NCI-H1092 treated with DMSO at 0.1 percent for 48 hours (cell line): Measurements from ENCODE around the gene NPM3.

Experiments
- DNase-seq: peaks from one replicate; lab custom pipeline; 2025; lab: John Stamatoyannopoulos, UW

NPM3 gene, protein sequence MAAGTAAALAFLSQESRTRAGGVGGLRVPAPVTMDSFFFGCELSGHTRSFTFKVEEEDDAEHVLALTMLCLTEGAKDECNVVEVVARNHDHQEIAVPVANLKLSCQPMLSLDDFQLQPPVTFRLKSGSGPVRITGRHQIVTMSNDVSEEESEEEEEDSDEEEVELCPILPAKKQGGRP

DNA sequence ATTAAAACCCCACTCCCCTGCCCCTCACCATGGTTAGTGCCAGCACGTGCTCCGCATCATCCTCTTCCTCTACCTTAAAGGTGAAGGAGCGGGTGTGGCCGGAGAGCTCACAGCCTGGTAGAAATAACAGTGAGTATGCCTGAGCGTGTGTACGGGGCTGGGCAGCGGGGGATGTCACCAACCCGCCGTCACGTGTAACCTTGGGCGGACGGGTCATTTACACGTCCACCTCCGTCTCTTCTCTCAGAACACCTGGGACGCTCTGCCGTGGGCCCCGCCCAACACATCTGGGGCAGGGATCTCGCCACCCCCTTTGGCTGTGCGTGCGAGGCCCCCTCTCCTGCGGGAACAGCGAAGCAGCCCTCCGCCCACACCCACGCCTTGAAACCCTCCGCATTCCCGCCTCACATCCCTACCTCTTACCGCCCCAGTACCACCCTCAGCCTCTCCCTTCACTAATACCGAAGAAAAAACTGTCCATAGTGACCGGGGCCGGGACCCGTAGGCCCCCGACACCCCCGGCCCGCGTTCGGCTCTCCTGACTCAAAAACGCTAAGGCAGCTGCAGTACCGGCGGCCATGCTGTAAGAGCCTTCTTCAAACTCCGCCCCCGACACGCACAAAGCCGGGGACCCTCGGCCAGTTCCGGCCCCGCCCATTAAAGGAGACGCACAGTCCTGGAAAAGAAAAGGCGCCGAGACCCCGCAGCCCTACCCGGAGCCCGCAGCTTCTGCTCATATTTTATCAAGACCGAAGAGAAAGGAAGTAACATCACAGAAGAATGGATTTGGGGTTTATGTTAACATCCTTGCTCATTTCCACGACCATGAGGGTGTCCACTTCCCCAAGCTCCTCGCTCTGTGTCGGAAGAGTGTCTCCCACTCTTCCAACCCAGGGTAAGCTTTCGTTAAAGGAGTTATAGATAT lies at the start of gene NPM3:
Gene NPM3, minus strand, starts transcription at position 636 of the 925 bp plus-strand sequence. Its CDS starts 56 bp downstream, at position 580.
- peak; percentile 70 for DNase-seq

DNA sequence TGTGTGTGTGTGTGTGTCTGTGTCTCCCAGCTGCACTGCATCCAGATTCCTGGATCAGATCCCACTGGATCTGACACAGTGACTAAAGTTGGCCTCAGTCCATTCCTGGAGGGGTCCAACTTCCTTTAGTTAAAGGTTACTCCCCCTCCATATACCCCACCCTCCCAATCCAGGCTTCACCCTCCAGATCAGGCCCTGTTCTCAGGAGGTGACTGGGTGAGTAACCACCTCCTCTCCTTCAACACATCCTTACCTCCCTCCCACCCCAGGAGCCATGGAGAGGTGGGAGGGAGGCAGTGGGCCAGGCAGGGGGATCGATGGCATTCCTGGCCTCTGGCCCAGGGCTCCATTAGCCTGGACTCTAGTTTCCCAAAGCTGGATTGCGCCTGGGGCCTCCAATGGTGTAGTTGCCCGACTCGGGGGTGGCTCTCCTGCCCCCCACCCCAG lies 49.1 kb upstream of the NPM3 start:
- peak; percentile 64 for DNase-seq

DNA sequence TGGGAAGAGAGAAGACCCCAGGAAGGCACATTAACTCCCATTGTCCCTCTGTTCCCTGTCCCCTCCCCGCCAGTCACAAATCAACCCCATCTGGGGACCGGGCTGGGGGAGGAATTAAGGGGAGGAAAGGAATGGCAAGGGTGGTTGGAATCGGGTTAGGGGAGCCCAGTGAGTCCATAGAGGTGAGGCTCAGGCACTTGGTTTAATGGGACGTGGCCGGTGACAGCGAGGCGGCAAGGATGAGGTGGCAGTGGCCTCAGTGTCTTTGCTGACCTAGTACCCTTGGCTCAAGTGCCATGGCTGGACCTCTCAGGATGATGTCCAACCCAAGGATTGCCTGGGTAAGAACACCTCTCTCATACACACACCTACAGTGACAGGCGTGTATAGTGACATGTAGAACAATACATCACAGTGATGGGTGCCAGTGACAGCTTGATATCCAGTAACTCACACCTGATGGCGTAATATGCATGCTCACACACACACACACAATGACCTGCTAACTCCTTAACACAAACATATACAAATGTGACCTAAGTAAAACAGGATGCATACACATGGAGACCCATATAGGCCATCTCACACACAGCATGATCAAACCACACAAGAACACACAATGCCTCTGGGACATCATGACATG lies 48.0 kb upstream of the NPM3 start:
- no peak for DNase-seq

DNA sequence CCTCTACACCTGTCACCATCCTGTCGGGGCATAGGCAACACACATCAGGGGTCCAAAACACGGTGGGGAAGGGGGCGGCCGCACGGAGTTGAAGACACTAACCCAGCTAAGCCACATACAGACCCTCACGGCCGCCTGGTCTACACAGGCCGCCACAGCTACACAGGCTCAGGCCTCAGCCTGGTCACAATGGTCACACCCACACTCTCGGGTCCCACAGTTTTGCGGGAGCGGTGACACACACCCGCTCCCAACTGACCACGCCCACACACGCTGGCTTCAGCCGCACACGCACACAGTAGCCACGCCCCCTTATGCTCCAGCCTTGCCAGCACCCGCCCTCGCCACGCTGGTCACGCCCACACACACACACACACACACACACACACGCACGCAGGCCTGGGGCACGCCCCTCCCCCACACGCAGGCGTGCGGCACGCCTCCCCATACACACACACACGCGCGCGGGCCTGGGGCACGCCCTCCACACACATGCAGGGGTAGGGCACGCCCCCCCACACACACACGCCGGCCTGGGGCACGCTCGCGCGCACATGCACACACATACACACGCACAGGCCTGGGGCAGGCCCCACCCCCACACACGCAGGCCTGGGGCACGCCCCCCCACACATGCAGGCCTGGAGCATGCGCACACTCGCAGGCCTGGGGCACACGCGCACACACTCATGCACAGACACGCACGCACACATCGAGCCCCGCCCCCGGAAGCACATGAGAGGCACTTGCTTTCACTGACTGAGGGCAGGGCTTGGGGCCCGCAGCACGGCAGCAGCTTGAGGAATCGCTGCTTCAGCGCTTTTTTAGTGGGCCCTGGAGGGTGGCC lies 47.3 kb upstream of the NPM3 start:
- DNase-seq = peak; percentile 65

DNA sequence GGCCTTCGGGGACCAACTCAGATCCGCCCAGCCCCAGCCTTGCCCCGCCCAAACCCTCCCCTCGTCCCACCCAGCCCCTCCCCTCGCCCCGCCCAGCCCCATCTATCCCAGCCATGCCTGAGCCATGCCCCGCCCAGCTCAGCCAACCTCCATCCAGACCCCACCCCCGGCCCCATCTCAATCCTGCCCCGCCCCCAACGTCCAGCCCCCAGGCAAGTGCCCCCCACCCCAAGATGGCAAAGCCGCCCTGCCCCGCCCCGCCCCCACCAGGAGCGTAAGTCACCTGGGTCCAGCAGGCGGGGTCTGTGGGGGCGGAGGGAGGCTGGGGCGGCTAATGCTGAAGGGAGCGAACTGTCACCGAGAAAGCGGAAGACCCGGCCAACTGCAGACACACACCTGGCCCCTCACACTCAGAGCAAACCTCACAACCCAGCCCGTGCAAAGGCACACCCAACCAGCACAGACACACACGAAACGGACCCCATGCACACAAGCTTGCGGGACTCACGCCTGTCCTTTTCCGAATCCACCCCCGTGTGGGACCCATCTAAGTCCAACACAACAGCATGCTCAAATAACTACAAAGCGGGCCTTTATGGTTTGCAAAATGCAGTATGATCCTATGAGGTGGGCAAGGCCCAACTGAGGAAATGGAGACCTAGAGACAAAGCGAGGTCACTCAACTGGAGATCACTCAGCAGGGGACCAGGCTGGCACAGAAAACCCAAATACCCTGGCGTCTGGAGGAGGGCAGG lies 46.5 kb upstream of the NPM3 start:
- no peak for DNase-seq

DNA sequence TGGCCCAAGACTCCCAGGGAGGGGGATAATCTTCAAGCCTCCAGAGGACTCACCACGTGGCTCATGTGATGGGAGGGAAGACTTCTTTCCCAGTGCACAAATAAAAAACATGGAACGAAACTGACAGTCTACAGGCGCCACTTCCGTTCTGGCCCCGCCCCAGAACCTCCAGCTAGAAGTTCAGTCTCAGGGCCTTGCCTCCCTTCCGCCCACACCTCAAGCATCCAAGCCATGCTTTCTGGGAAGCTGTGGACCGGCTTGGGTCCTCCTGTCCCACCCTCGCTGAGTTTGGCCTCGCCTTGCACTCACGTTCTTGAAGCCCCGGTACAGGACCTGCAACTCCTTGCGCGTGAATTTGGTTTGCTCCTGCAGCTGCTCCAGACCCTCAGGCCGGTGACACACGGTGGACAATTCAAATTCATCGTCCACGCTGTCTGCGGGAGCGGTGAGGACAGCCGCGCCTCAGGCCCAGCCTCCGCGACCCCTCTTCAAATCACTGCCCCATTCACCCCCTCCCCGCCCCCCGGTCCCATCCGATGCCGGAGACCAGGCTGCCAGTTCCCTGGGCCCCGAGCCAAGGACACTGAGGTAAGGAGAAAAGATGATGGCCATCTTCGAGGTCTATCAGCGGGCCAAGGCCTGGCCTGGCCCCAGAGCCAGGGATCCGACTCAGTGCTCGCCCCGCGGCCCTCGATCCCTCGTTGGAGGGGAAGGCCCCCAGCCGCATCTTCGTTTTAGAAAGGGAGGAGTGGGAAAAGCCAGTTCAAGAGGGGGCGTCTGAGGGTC lies 45.7 kb upstream of the NPM3 start:
- DNase-seq = no peak

DNA sequence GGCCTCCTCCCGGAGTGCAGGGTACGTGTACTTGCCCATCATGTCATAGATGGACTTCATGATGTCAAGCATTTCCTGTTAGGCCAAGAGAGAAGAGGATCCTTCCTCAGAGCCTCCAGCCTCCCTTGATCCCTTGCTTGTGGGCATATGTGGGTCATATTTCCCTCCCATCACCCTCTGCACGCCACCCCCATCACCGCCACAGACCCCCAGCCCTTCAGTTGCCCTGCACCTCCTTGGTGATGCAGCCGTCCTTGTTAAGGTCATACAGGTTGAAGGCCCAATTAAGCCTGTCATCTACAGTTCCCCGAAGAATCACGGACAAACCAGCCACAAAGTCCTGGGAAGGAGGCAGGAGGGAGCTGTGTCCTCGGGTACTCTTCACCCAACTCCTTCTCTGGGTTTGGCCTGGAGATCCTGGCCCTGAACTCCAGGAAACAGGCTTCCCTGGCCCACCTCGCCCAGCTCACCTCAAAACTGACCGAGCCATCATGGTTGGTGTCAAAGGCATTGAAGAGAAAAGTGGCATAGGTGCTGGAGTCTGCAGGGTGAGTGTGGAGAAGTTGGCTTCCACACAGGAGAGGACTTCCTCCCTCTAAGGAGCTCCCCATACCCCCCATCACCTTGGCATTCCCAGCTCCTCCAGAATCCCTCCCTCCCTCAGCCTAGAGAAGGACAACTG lies 44.8 kb upstream of the NPM3 start:
- no peak for DNase-seq

DNA sequence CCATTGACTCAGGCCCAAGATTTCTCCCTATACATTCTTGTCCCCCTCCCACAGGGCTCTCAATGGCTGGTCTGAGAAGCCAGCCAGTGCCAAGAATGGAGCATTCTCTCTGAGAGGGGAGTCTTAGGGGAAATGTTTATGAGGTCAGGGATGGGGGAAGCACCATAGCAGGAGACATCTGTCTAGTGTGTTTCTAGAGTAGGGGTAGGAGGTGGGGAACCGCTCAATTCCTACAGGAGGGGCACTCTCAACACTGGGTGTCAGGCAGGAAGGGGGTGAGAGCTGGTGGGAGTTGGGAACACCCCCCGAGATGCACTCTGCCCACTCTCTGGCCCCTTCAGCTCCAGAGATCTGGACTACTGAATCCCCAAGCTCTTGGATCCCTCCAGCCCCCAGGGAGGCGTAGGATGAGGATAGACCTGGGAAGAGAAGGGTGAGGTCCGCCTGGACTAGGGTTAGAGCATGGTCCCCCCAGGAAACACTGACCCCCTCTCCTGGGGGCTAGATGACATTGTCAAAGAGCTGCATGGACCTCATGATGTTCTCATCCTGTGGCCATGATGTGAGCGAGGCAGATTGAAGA lies 43.7 kb upstream of the NPM3 start:
- no peak for DNase-seq

DNA sequence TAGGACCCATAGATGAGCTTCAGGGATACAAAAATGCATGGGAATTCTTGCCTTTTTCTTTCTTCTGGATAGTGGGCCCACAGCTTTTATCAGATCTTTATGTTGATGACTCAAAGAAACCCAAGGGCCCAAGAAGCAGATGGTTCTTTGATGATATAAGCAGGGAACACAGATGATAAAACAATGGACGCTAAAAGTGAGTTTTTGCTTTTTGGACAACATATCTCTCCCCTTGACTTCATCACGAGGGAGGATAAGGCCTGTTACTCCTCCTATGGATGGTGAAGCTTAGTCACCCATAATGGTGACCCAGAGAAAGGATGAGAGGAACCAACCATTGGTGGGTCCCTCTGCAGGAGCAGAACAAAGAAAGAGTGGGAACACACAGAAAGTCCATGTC lies 41.5 kb upstream of the NPM3 start:
- no peak for DNase-seq

DNA sequence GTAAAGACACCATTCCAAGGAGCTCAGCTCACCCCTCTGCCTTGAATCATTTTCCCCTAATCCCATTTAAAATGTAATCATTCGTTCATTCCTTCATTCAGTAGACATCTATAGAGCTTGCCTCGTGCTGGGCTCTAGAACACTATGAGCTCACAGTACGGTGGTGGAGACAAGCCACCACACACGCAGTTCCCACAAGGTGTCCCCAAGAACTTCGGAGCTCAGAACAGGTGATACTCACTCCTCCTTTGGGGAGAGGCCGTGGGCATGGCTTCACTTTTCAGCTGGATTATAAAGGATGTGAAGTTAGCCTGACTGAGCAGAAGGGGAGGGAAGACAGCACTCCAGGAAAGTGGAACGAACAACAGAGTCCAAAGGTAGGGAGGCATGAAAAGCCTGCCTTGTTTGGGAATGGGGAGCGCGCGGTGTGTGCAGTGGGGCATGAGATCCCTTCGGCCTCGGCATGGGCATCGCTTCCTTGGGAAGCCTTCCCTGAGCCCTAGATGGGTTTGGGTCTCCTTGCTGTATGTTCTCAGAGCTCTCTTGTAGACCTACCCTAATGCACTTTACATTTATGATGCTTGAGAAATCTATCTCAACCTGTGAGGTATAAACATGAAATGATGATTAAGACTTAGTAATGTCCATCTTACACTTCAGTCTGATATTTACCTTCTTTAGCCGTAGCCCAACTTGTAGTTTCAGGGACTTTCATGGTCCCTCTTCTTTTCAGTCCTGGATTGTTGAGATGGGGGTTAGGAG lies 35.8 kb upstream of the NPM3 start:
- peak; percentile 40 for DNase-seq

DNA sequence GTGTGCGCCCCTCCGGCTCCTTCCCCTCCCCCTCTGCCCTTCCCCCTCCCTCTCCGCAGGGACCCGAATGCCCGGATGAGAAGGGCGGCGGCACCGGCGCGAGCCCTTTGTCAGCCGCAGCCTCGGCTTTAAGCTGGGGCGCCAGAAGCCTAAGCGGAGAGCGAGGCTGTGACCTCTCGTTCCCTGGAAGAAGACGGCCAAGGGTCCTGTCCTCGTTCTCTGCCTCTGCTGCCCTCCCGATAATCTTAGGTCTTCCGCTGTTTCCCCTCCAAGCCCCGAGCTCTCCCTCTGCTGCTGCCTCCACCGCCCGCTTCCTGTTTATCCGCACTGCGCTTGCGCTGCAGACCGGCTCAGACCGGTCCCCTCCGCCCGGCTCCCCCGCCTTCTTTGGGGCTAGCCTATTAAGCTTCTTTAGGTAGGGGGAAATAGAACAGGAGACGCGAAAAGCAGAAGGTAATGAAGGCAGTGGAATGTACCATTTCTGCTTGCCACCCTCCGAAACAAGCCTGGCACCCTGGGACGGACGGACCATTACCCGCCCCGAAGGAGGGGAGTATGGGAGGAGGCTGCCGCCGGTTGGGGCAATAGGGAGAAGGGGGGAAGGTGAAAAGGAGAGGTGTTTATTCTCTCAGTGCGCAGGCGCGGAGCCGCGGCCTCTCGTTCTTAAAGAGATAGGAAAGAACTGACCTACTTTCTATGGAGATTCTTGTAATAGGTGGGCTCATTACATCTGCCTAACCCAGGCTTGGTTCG lies 35.0 kb upstream of the NPM3 start, which contains the start of gene OGA:
Gene OGA, minus strand, starts transcription at position 326 of the 753 bp plus-strand sequence. CDS start 422 bp downstream, outside the sequence.
- peak; percentile 98 for DNase-seq

DNA sequence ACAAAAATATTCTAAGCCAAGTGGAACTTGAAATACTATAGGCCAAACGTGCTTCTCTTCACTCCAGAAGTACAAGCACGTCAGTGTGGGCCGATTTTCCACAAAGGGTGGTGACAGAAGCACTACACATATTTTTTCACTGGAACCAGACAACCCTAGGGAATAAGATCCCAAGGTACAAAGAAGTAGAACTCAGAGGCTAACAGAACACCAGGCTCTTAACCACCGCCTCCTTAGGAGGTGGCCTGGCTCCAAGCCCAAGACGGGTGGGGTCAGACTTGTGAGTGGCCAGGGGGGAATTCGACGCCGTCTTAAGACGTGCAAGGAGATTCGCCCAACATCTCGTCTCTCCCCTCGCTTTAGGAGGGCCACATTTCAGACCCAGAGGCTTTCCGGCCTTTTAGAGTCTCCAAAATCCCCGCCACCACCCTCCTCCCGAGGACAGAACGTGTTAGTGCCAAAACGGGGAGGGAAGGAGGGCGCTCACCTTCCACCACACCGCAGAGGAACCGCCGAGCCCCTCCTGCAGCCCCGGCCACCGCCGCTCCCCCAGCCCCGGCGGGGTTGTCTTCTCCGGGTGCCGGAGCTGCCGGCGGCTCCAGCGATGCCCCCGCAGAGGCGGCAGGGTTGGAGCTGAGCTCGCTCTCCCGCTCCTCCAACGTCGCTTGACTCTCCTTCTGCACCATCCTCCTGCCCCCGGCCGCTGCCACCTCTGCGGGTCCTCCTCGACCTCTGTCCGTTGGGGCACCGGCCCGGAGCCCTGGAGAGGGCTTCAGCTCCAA lies 34.3 kb upstream of the NPM3 start:
- DNase-seq = no peak

DNA sequence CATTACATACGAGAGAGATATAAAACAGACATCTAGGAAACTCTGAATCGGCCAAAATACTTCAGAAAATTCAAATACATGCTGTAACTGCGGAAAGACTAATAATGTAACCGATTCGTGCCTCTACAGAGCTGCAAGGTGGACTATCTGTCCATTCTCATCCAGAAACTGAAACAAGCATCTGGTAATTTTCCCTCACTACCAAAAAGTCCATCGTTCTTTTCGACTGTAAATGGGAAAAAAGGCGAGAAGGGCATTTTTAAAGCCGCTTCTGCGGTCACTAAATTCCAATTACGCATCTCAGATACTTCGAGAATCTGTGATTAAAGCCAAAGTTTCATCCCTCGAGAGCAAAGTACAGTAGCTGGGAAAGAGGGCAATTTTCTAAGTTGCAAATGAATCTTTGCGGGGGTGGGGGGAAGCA lies 33.7 kb upstream of the NPM3 start:
- no peak for DNase-seq

DNA sequence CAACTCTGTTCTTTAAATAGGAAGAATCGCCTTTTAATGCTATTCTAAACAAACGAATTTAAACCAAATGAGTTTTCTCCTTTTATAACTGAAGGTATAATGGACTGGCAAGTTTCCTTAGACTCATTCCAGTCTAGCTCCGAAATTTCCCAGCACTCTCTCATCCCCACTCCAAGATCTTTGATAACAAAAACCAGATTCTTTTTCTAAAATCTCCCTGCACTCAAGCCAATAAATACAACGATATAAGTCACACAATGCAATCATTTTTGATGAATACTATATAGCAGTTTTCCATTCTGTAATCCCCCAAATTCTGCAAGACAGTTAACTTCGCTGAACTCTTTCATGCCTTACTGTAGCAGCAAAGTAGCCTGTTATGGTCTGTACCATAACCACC lies 33.1 kb upstream of the NPM3 start:
- no peak for DNase-seq

DNA sequence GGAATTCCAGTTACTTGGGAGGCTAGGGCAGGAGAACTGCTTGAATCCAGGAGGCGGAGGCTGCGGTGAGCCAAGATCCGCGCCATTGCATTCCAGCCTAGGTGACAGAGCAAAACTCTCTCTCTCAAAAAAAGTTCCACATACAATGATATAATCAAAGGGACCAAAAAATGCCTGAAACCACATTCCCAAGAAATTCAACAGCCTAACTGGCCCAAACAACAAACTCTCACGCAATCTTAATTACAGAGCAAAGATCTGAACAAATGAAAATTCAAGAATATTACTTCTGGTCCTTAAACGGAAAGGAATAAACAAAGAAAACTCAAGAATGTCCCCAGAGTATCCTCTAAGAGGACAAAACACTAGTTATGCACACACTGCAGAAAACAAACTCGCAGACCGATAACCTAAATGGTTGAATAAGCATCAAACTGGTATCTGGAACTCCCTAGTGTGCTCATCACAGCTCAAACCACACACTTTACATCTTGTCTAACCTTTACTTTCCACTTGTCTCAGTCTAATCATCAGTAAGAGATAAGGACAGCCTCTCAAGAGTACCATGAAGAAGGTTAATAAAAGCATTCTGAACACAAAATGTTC lies 31.3 kb upstream of the NPM3 start:
- no peak for DNase-seq

DNA sequence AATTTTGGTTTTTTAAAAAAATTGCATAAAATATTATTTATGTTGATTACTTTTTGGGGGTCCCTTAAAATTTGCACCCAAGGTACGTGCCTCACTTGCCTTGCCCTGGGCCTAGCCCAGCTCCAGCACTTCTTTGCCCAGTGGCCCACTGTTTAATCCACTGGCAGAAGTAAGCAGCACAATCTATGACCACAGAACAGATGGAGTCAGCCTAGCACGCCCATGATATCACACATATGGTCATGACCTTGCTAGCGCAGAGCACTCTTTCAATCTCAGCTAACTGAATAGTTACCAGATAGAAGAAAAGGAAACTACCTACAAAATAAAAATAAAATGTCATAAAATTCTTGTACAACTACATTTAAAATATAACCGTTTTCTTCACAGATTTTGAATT lies 29.4 kb upstream of the NPM3 start:
- DNase-seq = no peak

DNA sequence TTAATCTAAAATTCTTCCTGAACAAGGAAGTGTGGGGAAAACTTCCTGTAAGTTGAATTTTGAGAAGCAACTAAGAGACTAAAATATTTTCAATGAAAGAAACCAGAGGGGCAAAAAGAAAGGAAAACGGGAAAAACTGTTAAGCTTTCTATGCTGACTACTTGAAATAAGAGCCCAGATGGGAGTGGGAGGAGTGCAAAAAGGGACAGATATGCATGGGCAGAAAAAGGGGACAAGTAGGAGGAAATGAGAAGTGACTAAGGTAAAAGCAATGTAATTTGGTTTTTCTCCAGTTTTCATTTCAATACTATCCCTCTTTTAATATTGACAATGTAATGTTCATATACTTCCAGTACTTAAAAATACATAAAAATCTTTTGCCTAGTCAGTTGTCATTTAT lies 23.9 kb upstream of the NPM3 start:
- DNase-seq = no peak
